Measurements from ENCODE around the gene VPS37D.

DNA sequence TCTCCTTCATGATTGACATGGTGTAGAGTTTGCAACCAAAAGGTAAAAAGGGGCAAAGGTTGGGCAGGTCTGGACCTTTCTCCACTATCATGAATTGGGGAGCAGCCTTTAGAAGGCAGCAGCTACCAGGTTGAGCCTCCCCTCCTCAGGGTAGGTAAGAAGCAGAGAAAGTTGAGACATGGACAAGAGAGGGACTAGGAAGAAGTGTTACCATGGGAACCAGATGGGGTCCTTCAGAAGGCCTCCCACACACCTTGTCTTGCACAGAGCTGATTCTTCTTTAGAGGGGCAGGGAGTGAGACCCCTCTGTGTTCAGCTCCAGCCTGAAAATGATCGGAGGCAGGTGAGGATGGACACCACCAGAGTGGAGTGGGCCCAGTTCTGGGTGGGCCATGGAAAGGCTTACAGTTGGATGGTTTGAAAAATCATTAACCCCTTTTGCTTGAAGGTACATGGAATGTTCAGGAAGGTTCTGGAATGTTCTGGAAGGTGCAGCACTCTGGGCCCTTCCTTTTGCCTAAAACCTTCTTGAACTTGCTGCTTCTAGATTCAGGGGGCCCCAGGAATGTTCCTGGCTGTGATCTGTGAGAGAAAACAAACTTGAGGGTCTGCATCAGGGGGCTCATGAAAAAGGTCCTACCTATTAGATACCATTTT is 7.0 kb downstream of the VPS37D start:
- TF ChIP-seq CTCF (IDR thresholded peaks at IDR 0.05; ENCODE audit: low read depth, low read length) (no peak), EZH2phosphoT487 (IDR thresholded peaks at IDR 0.05; ENCODE audit: low read depth) (no peak)
